Measurements from ENCODE around the gene ITGA11. TPM values are rescaled to one million over a fixed set of nuclear protein-coding genes. Genes with fewer than 3 reads are reported as not detected.

ITGA11 gene
- total and polyA plus RNA-seq, 8 donors, result 0.19 to 4.1 (median 0.66) TPM

- no peak for TF ChIP-seq CTCF (IDR thresholded peaks at IDR 0.05)
- no peaks in the 10 kb centered on the region for H3K9me3 ChIP-seq
- intact Hi-C loops (cut with DNase I), result no loop called here
Measured at GRCh38 chr15:68364660-68365035, 67.3 kb downstream of the ITGA11 start.

GRCh38 chr15:68364028-68364659, 67.8 kb downstream of the ITGA11 start:
- no peaks in the 10 kb centered on the region for H3K4me1 ChIP-seq
- ATAC-seq, result no peak
- WGBS, 2 donors, result 70 to 73% methylated on average over 7 of the region's 7 CpGs
- H3K27me3 ChIP-seq, result no peaks in the 10 kb centered on the region
- H3K27ac ChIP-seq, result no peak overlapping the region
- no peaks in the 10 kb centered on the region for H3K9me3 ChIP-seq
- no peak for TF ChIP-seq CTCF (IDR thresholded peaks at IDR 0.05)
- DNase-seq, result no peak
- no peaks in the 10 kb centered on the region for H3K36me3 ChIP-seq
- intact Hi-C loops (cut with DNase I), result no loop called here
- no peak overlapping the region for H3K4me3 ChIP-seq
- no peak for FAIRE-seq

More at GRCh38 chr15:68364660-68365035, 67.3 kb downstream of the ITGA11 start:
- WGBS, 2 donors, result 69 to 75% methylated on average over 11 of the region's 11 CpGs
- FAIRE-seq (no peak), ATAC-seq (no peak), DNase-seq (no peak)
- Histone ChIP-seq H3K4me3 (no peak overlapping the region), H3K27ac (no peak overlapping the region), H3K4me1 (no peaks in the 10 kb centered on the region), H3K27me3 (no peaks in the 10 kb centered on the region), H3K36me3 (no peaks in the 10 kb centered on the region)

GRCh38 chr15:68363353-68363752, 68.6 kb downstream of the ITGA11 start:
- intact Hi-C loops (cut with DNase I), result no loop called here
- Histone ChIP-seq H3K36me3 (no peaks in the 10 kb centered on the region), H3K9me3 (no peaks in the 10 kb centered on the region), H3K4me1 (no peaks in the 10 kb centered on the region), H3K27ac (no peak overlapping the region), H3K4me3 (no peak overlapping the region), H3K27me3 (no peaks in the 10 kb centered on the region)
- TF ChIP-seq CTCF (IDR thresholded peaks at IDR 0.05), result no peak
- ATAC-seq, result no peak
- 66 to 70% methylated on average over 2 of the region's 2 CpGs for WGBS, 2 donors
- DNase-seq, result no peak
- FAIRE-seq, result no peak

- Histone ChIP-seq H3K9me3 (no peaks in the 10 kb centered on the region), H3K4me3 (no peak overlapping the region), H3K27me3 (no peaks in the 10 kb centered on the region), H3K36me3 (no peaks in the 10 kb centered on the region), H3K27ac (no peak overlapping the region), H3K4me1 (no peaks in the 10 kb centered on the region)
- WGBS, 2 donors, result 91 to 96% methylated on average over 1 of the region's 1 CpG
- DNase-seq, result no peak
- no peak for TF ChIP-seq CTCF (IDR thresholded peaks at IDR 0.05)
- intact Hi-C loops (cut with DNase I), result no loop called here
- FAIRE-seq, result no peak
- ATAC-seq, result no peak
Measured at GRCh38 chr15:68362537-68363126, 69.3 kb downstream of the ITGA11 start.

- Histone ChIP-seq H3K36me3 (no peaks in the 10 kb centered on the region), H3K27ac (no peak overlapping the region), H3K4me3 (no peak overlapping the region), H3K4me1 (no peaks in the 10 kb centered on the region), H3K27me3 (no peaks in the 10 kb centered on the region), H3K9me3 (no peaks in the 10 kb centered on the region)
- 64 to 72% methylated on average over 8 of the region's 8 CpGs for WGBS, 2 donors
- ATAC-seq, result no peak
- FAIRE-seq, result no peak
- DNase-seq, result no peak
- intact Hi-C loops (cut with DNase I), result no loop called here
- TF ChIP-seq CTCF (IDR thresholded peaks at IDR 0.05), result no peak
Measured at GRCh38 chr15:68360721-68361120, 71.2 kb downstream of the ITGA11 start.
